ENCODE data around the gene XRCC5.
"Not testable (repeated sequence)": the region's sequence is repeated elsewhere in the genome, so short reads cannot be mapped to it uniquely, and the experiment has no call there.

The XRCC5 gene

GRCh38 chr2:216118474-216118873, 9.3 kb downstream of the XRCC5 start:
- no peak for DNase-seq (ENCODE audit: low read depth)

- no peak for DNase-seq (ENCODE audit: low read depth)
Observed at GRCh38 chr2:216119146-216119545, 10.0 kb downstream of the XRCC5 start.

- no peak for DNase-seq (ENCODE audit: low read depth)
Observed at GRCh38 chr2:216119986-216120385, 10.8 kb downstream of the XRCC5 start.

GRCh38 chr2:216121255-216121654, 12.1 kb downstream of the XRCC5 start:
- DNase-seq (ENCODE audit: low read depth) = no peak

GRCh38 chr2:216126943-216127342, 17.8 kb downstream of the XRCC5 start:
- no peak for DNase-seq (ENCODE audit: low read depth)

- no peak for DNase-seq (ENCODE audit: low read depth)
Observed at GRCh38 chr2:216130346-216130971, 21.3 kb downstream of the XRCC5 start.

GRCh38 chr2:216131175-216131926, 22.2 kb downstream of the XRCC5 start:
- DNase-seq (ENCODE audit: low read depth) = no peak

- no peak for DNase-seq (ENCODE audit: low read depth)
Observed at GRCh38 chr2:216132585-216132984, 23.4 kb downstream of the XRCC5 start.

GRCh38 chr2:216133397-216133796, 24.2 kb downstream of the XRCC5 start:
- no peak for DNase-seq (ENCODE audit: low read depth)

GRCh38 chr2:216134958-216135541, 25.9 kb downstream of the XRCC5 start:
- DNase-seq (ENCODE audit: low read depth) = no peak

- no peak for DNase-seq (ENCODE audit: low read depth)
Observed at GRCh38 chr2:216139884-216140283, 30.7 kb downstream of the XRCC5 start.

- not testable (repeated sequence) for DNase-seq (ENCODE audit: low read depth)
Observed at GRCh38 chr2:216141516-216141915, 32.4 kb downstream of the XRCC5 start.

- no peak for DNase-seq (ENCODE audit: low read depth)
Observed at GRCh38 chr2:216142540-216142939, 33.4 kb downstream of the XRCC5 start.

GRCh38 chr2:216144372-216144771, 35.2 kb downstream of the XRCC5 start:
- DNase-seq (ENCODE audit: low read depth) = no peak

GRCh38 chr2:216144857-216145256, 35.7 kb downstream of the XRCC5 start:
- DNase-seq (ENCODE audit: low read depth) = no peak

- no peak for DNase-seq (ENCODE audit: low read depth)
Observed at GRCh38 chr2:216146573-216146972, 37.4 kb downstream of the XRCC5 start.

GRCh38 chr2:216147172-216148131, 38.3 kb downstream of the XRCC5 start:
- DNase-seq (ENCODE audit: low read depth) = no peak

GRCh38 chr2:216148983-216149382, 39.8 kb downstream of the XRCC5 start:
- no peak for DNase-seq (ENCODE audit: low read depth)

GRCh38 chr2:216149741-216150140, 40.6 kb downstream of the XRCC5 start:
- DNase-seq (ENCODE audit: low read depth) = no peak

GRCh38 chr2:216151313-216152025, 42.3 kb downstream of the XRCC5 start:
- no peak for DNase-seq (ENCODE audit: low read depth)

- DNase-seq (ENCODE audit: low read depth) = no peak
Observed at GRCh38 chr2:216155954-216156353, 46.8 kb downstream of the XRCC5 start.

- no peak for DNase-seq (ENCODE audit: low read depth)
Observed at GRCh38 chr2:216156822-216157221, 47.7 kb downstream of the XRCC5 start.
